GM10248 (cell line): ENCODE results near the gene ROGDI.
A peak's percentile ranks its signal among the peaks of the same experiment; 100 is the strongest.

Experiments used
- CTCF ChIA-PET: fragments of 300-600 bp; sonication (Branson Sonifier 250); formaldehyde crosslinking; extraction: SDS; loops from one replicate; lab custom pipeline; 2021; ENCODE audit warnings: antibody characterized with exemption; lab: Yijun Ruan, JAX
- POLR2A ChIA-PET: fragments of 350-650 bp; sonication (Branson Sonifier 250); formaldehyde crosslinking; extraction: SDS; loops from one replicate; lab custom pipeline; 2020; ENCODE audit warnings: antibody characterized with exemption; lab: Yijun Ruan, JAX
- DNase-seq: peaks from one replicate; pipeline ENCODE4 v3.0.0; 2012; ENCODE audit errors: extremely low spot score
- TF ChIP-seq, protein P1 (sequence below): IDR thresholded peaks from 2 replicates; pipeline ENCODE4 v1.5.1; 2012; ENCODE audit warnings: mild to moderate bottlenecking, low read depth; ENCODE audit errors: extremely low read depth, missing control alignments, control extremely low read depth

ROGDI gene

DNA sequence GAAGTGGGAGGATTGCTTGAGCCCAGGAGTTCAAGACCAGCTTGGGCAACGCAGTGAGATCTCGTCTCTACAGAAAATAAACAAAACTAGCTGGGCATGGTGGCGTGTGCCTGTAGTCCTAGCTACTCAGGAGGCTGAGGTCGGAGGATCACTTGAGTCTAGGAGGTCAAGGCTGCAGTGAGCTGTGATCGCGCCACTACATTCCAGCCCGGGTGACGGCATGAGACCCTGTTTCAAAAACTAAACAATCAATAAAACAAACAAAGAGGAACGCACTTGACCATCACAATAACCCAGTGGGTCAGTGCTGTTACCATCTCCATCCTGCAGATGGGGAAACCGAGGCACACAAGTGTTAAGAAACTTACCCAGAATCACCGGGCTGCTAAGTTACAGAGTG, 49.2 kb downstream of the ROGDI start:
- TF ChIP-seq, protein P1, sequence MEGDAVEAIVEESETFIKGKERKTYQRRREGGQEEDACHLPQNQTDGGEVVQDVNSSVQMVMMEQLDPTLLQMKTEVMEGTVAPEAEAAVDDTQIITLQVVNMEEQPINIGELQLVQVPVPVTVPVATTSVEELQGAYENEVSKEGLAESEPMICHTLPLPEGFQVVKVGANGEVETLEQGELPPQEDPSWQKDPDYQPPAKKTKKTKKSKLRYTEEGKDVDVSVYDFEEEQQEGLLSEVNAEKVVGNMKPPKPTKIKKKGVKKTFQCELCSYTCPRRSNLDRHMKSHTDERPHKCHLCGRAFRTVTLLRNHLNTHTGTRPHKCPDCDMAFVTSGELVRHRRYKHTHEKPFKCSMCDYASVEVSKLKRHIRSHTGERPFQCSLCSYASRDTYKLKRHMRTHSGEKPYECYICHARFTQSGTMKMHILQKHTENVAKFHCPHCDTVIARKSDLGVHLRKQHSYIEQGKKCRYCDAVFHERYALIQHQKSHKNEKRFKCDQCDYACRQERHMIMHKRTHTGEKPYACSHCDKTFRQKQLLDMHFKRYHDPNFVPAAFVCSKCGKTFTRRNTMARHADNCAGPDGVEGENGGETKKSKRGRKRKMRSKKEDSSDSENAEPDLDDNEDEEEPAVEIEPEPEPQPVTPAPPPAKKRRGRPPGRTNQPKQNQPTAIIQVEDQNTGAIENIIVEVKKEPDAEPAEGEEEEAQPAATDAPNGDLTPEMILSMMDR = no peak
- ChIA-PET POLR2A (no interaction called here), CTCF (no interaction called here)
- no peak for DNase-seq

DNA sequence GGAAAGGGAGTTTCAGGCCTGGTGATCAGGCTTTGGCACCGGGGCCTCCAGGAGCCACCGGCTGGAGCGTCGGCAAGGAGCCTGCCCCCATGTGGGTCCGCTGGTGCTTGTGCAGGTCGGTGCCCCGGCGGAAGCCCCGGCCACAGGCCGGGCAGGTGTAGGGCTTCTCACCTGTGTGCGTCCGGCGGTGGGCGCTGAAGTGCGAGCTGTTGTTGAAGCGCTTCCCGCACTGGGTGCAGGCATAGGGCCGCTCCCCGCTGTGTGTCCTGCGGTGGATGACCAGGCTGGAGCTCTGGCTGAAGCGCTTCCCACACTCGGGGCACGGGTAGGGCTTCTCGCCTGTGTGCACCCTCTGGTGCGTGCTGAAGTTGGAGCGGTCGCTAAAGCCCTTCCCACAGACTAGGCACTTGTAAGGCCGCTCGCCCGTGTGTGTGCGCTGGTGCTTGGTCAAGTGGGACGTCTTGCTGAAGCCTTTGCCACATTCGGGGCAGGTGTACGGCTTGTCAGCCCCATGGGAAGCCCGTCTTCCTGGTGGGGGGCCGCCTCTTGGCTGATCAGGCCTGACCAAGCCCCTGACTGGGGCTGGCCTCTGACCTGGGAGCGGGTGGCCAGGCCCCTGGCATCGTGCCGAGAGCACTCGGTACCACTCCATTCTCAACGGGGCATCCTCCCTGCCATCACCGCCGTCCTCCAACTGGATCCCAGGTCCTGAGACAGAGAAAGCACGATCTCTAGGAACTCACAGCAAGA, 49.9 kb downstream of the ROGDI start:
- TF ChIP-seq, protein P1 = no peak
- POLR2A ChIA-PET = no interaction called here
- CTCF ChIA-PET = no interaction called here
- no peak for DNase-seq

DNA sequence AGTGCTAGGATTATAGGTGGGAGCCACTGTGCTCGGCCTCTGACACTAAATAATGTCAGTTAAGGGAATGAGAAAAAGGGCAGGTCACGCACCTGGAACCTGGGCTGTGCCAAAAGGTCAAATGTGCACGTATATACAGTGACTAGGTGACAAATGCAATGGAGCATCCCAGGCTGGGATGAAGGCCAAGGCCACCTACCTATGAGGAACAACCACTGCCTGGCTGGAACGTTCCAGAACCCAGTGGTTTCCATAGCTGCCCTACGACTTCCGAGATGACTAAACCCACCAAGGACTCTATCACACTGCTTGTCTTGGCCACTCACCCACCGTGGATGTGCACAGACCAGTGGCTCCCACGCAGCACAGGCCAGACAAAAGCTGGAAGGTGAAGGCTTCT, 51.5 kb downstream of the ROGDI start:
- TF ChIP-seq, protein P1 = no peak
- ChIA-PET CTCF (interaction anchor here (0.9 kb wide), 1 partner anchor 12 kb away, joined by 3 read pairs; no protein-coding TSS in a partner anchor), POLR2A (interaction anchor here (0.5 to 0.7 kb wide), 2 partner anchors 16 to 44 kb away, joined by 3 read pairs; partner anchors contain the start of gene DNAAF8)
- DNase-seq = no peak

DNA sequence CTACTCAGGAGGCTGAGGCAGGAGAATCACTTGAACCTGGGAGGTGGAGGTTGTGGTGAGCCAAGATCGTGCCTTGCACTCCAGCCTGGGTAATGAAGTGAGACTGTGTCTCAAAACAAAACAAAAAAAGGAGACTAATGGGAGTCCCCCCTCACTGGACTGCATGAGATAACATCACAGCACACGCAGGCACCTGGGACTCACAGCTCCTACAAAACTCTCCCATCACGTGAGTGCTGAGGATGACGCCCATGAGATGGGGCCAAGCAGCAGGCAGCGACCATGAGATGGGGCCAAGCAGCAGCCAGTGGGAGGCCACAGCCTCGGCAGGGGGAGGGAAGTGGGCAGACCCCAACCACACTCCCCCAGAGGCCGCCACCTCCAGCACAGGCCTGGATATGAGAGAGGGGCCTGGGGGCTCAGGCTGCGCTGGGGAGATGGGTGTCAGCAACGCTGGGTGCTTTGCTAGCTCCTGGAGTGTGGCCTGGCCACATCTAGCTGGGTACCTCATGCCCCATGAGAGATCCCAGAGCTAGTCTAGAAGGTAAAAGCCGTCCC, 52.7 kb downstream of the ROGDI start:
- ChIA-PET POLR2A (interaction anchor here (1.0 to 1.3 kb wide), 2 partner anchors 11 to 15 kb away, joined by 3 to 4 read pairs; partner anchors contain the start of gene DNAAF8), CTCF (interaction anchor here (0.9 to 1.3 kb wide), 2 partner anchors 14 to 15 kb away, joined by 3 to 6 read pairs; partner anchors contain the start of genes ANKS3 and DNAAF8)
- TF ChIP-seq, protein P1 = no peak
- DNase-seq = peak; percentile 57

DNA sequence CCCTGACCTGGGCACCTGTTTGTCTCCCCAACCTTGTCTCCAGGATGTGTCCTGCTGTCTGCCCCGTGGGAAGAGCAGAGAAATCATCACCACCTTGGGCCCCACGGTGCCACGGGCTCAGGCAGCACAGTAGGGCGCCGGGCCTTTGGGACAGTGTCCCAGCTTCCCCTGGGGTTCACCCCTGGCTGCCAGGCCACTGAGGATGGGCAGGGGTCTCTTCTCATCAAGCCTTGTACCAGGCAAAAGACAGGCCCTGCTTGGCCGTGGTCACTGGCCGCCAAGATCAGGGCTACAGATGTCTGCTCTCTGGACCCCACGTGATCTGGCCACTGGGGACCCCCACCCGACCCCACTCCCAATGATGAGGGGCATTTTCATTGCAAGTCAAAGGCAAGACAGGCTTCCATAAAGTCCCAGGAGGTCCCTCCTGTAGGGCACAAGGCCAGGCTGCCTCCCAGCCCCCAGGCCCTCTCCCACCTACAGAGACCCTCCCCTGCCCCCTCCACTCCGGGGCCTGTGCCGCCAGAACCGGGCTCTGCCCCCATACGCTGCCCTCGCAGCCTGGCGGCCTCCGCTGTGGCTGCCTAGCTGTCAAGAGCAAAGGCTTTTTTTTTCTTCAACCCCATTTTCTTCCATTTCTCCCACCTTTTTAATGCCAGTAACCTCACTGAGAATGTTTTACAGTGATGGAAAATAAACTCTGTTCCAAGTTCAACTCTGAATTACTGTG, 53.6 kb downstream of the ROGDI start:
- no peak for DNase-seq
- TF ChIP-seq, protein P1 = no peak
- CTCF ChIA-PET = interaction anchor here (1.3 kb wide), 1 partner anchor 14 kb away, joined by 6 read pairs; the partner anchor contains the start of genes ANKS3 and DNAAF8
- POLR2A ChIA-PET = interaction anchor here (1.0 to 1.5 kb wide), 3 partner anchors 10 to 14 kb away, joined by 3 to 5 read pairs (median 4); partner anchors contain the start of gene DNAAF8
